SU-DHL-6 (cell line): ENCODE measurements around the gene LRP6.

ENCODE experiments used
- H2AFZ ChIP-seq: fragments of 200-600 bp; sonication (generic); 2 replicates; pipeline ENCODE4 v1.6.1; 2014; ENCODE audit warnings: low read depth, mild to moderate bottlenecking, moderate library complexity, mixed read lengths, antibody characterized with exemption, low read length; ENCODE audit not compliant: severe bottlenecking
- H3F3A ChIP-seq: fragments of 200-600 bp; shearing (Covaris generic); 2 replicates; pipeline ENCODE4 v1.6.0; 2016; ENCODE audit warnings: antibody characterized with exemption, mild to moderate bottlenecking; ENCODE audit not compliant: insufficient read depth
- H3K27ac ChIP-seq: fragments of 200-600 bp; sonication (generic); 2 replicates; pipeline ENCODE4 v1.5.1; 2016; ENCODE audit warnings: low read depth, mild to moderate bottlenecking, low read length, moderate library complexity, mixed read lengths
- H3K27me3 ChIP-seq: fragments of 200-600 bp; sonication (generic), shearing (Covaris generic); 2 replicates; pipeline ENCODE4 v1.6.0; 2014; ENCODE audit warnings: mild to moderate bottlenecking, low read length
- H3K36me3 ChIP-seq: fragments of 200-600 bp; sonication (generic); 2 replicates; pipeline ENCODE4 v1.6.1; 2014; ENCODE audit warnings: mild to moderate bottlenecking, low read length, mixed read lengths
- H3K4me2 ChIP-seq: fragments of 300-600, 200-600 bp; shearing (Covaris generic), sonication (generic); 2 replicates; pipeline ENCODE4 v1.6.0; 2014; ENCODE audit warnings: low read length, low read depth, mild to moderate bottlenecking; ENCODE audit not compliant: poor library complexity, severe bottlenecking
- H3K4me3 ChIP-seq: fragments of 200-600 bp; sonication (generic); 2 replicates; pipeline ENCODE4 v1.5.1; 2014; ENCODE audit warnings: antibody characterized with exemption, low read length, mild to moderate bottlenecking, mixed read lengths; ENCODE audit not compliant: insufficient read depth, poor library complexity, severe bottlenecking
- H3K79me2 ChIP-seq: fragments of 200-600 bp; sonication (generic); 2 replicates; pipeline ENCODE4 v1.6.1; 2014; ENCODE audit warnings: mild to moderate bottlenecking, low read length, moderate library complexity; ENCODE audit not compliant: insufficient read depth
- H3K9ac ChIP-seq: fragments of 200-600 bp; sonication (generic); 2 replicates; pipeline ENCODE4 v1.7.0; 2014; ENCODE audit warnings: mild to moderate bottlenecking, low read length
- H3K9me2 ChIP-seq: fragments of 200-600 bp; sonication (generic); replicated peaks from 2 replicates; pipeline ENCODE4 v1.6.1; 2014; ENCODE audit warnings: low read length; ENCODE audit not compliant: insufficient read depth
- H3K9me3 ChIP-seq: fragments of 200-600 bp; sonication (generic); 2 replicates; pipeline ENCODE4 v1.6.1; 2014; ENCODE audit warnings: low read length, mixed read lengths; ENCODE audit not compliant: insufficient read depth
- H4K20me1 ChIP-seq: fragments of 200-600 bp; sonication (generic); 2 replicates; pipeline ENCODE4 v1.6.1; 2014; ENCODE audit warnings: low read depth, mild to moderate bottlenecking, antibody characterized with exemption, low read length, moderate library complexity, mixed read lengths
- EZH2phosphoT487 ChIP-seq: fragments of 200-600 bp; sonication (generic), shearing (Covaris generic); conservative IDR thresholded peaks from 2 replicates; pipeline ENCODE4 v1.6.1; 2018; ENCODE audit warnings: mild to moderate bottlenecking, antibody characterized with exemption, low read length, moderate library complexity, mixed read lengths
- TF ChIP-seq, protein P1 (sequence below): fragments of 200-600 bp; sonication (generic); IDR thresholded peaks from one replicate; pipeline ENCODE4 v1.5.1; 2017; ENCODE audit warnings: antibody characterized with exemption, mild to moderate bottlenecking, low read length, moderate library complexity; ENCODE audit not compliant: insufficient read depth, poor library complexity, severe bottlenecking

LRP6 gene

DNA sequence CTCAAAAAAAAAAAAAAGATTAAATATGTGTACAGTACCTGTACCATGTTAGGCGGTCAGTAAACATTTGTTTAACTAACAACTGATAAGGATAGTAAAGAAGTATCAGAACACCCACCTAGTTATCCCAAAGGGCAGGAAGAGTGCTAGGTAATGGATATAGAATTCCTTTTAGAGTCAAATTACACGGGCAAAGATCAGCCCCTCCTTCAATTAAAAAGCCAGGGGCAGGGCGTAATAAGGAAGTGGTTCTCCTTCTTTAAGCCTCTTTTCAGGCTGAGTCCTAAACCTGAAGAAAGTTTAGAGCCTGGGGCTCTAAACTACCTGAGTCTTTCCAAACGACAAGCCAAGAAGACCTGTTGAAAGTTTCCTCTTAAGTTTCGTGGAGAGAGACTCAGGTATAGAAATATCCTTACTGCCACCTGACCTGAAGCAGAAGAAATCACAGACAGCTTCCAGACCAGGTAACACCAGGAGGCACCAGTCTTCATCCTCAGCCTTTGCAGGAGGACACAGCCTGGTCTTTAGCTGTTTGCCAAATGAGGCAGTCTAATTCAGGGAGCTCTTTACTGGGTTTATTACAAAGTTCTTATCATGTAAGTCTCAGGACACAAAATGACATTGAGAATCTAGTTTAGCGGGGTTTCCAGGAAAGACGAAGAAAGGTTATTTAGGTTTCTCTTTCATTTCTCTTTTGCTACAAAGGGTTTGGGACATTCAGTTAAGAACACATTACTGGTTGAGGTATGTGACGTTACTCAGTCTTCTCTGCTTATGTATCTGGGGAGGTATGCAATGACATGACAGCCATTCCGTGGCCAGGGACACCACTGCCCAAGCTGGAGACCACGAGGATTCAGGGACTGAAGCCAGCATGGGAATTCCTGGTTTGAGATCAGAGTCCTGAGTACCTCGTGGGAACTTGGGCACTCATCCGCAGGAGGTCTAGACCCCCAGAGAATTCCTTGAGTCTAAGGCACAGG lies 195.9 kb downstream of the LRP6 start, which contains the start of gene BCL2L14:
BCL2L14 (plus strand) TSS at position 266 of the 983 bp plus-strand sequence. CDS start 8,367 bp downstream, outside the sequence.
- Histone ChIP-seq H3K36me3 (no peaks in the 10 kb centered on the region), H3F3A (no peaks in the 10 kb centered on the region), H3K9me3 (no peaks in the 10 kb centered on the region), H3K79me2 (no peaks in the 10 kb centered on the region), H3K9me2 (no peaks in the 10 kb centered on the region), H3K27ac (no peak within 1 kb of the TSS), H4K20me1 (no peaks in the 10 kb centered on the region), H3K9ac (no peak within 1 kb of the TSS), H3K27me3 (no peaks in the 10 kb centered on the region), H3K4me3 (no peak within 1 kb of the TSS), H2AFZ (no peak within 1 kb of the TSS), H3K4me2 (no peak within 1 kb of the TSS)
- no peak for TF ChIP-seq EZH2phosphoT487
- TF ChIP-seq, protein P1, sequence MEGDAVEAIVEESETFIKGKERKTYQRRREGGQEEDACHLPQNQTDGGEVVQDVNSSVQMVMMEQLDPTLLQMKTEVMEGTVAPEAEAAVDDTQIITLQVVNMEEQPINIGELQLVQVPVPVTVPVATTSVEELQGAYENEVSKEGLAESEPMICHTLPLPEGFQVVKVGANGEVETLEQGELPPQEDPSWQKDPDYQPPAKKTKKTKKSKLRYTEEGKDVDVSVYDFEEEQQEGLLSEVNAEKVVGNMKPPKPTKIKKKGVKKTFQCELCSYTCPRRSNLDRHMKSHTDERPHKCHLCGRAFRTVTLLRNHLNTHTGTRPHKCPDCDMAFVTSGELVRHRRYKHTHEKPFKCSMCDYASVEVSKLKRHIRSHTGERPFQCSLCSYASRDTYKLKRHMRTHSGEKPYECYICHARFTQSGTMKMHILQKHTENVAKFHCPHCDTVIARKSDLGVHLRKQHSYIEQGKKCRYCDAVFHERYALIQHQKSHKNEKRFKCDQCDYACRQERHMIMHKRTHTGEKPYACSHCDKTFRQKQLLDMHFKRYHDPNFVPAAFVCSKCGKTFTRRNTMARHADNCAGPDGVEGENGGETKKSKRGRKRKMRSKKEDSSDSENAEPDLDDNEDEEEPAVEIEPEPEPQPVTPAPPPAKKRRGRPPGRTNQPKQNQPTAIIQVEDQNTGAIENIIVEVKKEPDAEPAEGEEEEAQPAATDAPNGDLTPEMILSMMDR, result no peak

DNA sequence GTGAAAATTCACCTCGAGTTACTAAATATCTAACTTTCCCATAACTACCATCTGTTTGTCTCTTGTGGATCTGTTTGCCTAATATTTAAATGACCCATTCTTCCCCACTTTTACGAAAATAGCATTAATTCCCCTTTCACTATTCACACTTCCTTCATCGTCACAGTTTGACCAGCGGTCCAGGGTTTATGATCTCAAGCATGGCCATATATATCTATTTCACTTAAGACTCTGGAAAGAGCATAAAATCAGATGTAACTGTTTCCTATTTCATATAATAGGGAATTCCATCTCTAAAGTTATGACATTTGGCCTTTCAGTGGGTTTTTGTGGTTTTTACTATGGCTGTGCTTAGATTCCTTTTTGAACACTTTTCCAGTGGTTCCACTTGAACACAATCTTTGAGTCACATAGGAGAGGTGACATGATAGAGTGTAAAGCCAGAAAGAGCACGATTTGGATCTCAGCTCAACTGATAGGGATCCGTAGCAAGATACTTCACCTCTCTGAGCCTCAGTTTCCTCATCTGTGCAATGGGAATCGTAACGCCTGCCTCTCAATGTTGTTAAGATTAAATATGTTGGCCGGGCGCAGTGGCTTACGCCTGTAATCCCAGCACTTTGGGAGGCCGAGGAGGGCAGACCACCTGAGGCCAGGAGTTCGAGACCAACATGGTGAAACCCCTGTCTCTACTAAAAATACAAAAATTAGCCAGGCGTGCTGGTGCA lies 196.9 kb downstream of the LRP6 start:
- no peaks in the 10 kb centered on the region for H3K36me3 ChIP-seq
- no peak overlapping the region for H3K27ac ChIP-seq
- TF ChIP-seq, protein P1, result no peak
- no peak for TF ChIP-seq EZH2phosphoT487
- H3K9me2 ChIP-seq, result no peaks in the 10 kb centered on the region
- no peaks in the 10 kb centered on the region for H3K79me2 ChIP-seq
- no peaks in the 10 kb centered on the region for H3K9me3 ChIP-seq
- no peak overlapping the region for H3K4me2 ChIP-seq
- no peak overlapping the region for H2AFZ ChIP-seq
- H3F3A ChIP-seq, result no peaks in the 10 kb centered on the region
- H3K27me3 ChIP-seq, result no peaks in the 10 kb centered on the region
- H4K20me1 ChIP-seq, result no peaks in the 10 kb centered on the region
- no peak overlapping the region for H3K9ac ChIP-seq
- no peak overlapping the region for H3K4me3 ChIP-seq

DNA sequence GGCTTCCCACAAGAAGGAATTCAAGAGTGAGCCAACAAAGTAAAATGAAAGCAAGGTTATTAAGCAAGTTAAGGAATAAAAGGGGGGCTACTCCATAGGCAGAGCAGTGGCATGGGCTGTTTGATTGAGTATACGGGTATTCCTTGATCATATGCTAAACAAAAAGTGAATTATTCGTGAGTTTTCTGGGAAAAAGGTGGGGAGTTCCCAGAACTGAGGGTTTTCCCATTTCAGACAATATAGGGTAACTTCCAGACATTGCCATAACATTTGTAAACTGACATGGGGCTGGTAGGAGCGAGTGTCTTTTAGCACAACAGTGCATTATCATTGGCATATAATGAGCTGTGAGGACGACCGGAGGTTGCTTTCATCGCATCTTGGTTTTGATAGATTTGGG lies 198.1 kb downstream of the LRP6 start:
- no peak overlapping the region for H2AFZ ChIP-seq
- no peak overlapping the region for H3K4me3 ChIP-seq
- no peaks in the 10 kb centered on the region for H3F3A ChIP-seq
- no peaks in the 10 kb centered on the region for H3K79me2 ChIP-seq
- H3K27ac ChIP-seq, result no peak overlapping the region
- no peaks in the 10 kb centered on the region for H3K36me3 ChIP-seq
- no peak overlapping the region for H3K9ac ChIP-seq
- no peaks in the 10 kb centered on the region for H4K20me1 ChIP-seq
- no peak overlapping the region for H3K4me2 ChIP-seq
- H3K9me3 ChIP-seq, result no peaks in the 10 kb centered on the region
- TF ChIP-seq EZH2phosphoT487, result no peak
- TF ChIP-seq, protein P1, result no peak
- H3K9me2 ChIP-seq, result no peaks in the 10 kb centered on the region
- no peaks in the 10 kb centered on the region for H3K27me3 ChIP-seq
